Stimulated activated naive CD4-positive, alpha-beta T cell (primary cell): ENCODE data around the gene ZNF593OS.

Experiments
- DNase-seq, 6 experiments: peaks; one replicate each; lab custom pipeline; 2025; lab: John Stamatoyannopoulos, UW

Gene ZNF593OS

GRCh38 chr1:26126321-26127084 lies 45.1 kb downstream of the ZNF593OS start:
- peak; percentile 21 to 92 (median 68) for DNase-seq

GRCh38 chr1:26125946-26126320 lies 45.7 kb downstream of the ZNF593OS start:
- DNase-seq: no peak

GRCh38 chr1:26125382-26125781 lies 46.2 kb downstream of the ZNF593OS start:
- DNase-seq: no peak

- DNase-seq: no peak
Measured at GRCh38 chr1:26124418-26125331, 47.0 kb downstream of the ZNF593OS start.

- DNase-seq: no peak
Measured at GRCh38 chr1:26122988-26123973, 48.4 kb downstream of the ZNF593OS start.

GRCh38 chr1:26121854-26122773 lies 49.5 kb downstream of the ZNF593OS start:
- no peak for DNase-seq

- no peak for DNase-seq
Measured at GRCh38 chr1:26119892-26120608, 51.6 kb downstream of the ZNF593OS start.
